K562 (cell line): Measurements from ENCODE around the gene KCNJ9. TPM values are rescaled to one million over a fixed set of nuclear protein-coding genes. Genes with fewer than 3 reads are reported as not detected.

Experiments
- ATAC-seq: fragments of 200-7000 bp; cut with Tn5 transposase; 3 replicates; pipeline ENCODE4 v1.9.1; 2020; ENCODE audit warnings: moderate library complexity
- BruUV-seq: library from RNA; stranded (reverse); fragments of 400-500 nt; replicated peaks from 2 replicates; lab custom pipeline; 2021; lab: Mats Ljungman, UMichigan
- CTCF ChIA-PET: fragments of 300-600 bp; formaldehyde crosslinking; extraction: SDS; loops from one replicate; lab custom pipeline; 2021; ENCODE audit warnings: low intra/inter-chr PET ratio; lab: Yijun Ruan, JAX
- POLR2A ChIA-PET: fragments of 300-600, 350-650 bp; sonication (Branson Sonifier 250); formaldehyde crosslinking; extraction: SDS; loops from one replicate; lab custom pipeline; 2021; ENCODE audit warnings: antibody characterized with exemption, inconsistent platforms; lab: Yijun Ruan, JAX
- DNase-seq, 4 experiments: peaks; one replicate each; pipeline versions ENCODE4 v3.0.0 to v3.0.0-alpha.2; 2011 to 2018; ENCODE audit warnings: low spot score in 3 of 4, mixed read lengths in 3 of 4; ENCODE audit errors: extremely low read depth in 1 of 4
- FAIRE-seq: peaks from 2 replicates; lab custom pipeline; 2011; peaks lifted over from hg19 to GRCh38; lab: Jason Lieb, UNC
- H2AFZ ChIP-seq: 2 replicates; pipeline ENCODE4 v1.6.0; 2011; ENCODE audit warnings: low read depth, low read length, control low read depth, inconsistent platforms
- H3K27ac ChIP-seq: fragments of 200-600 bp; 3 replicates; pipeline ENCODE4 v1.8.0; 2011; ENCODE audit warnings: low read depth, mild to moderate bottlenecking, control low read depth, inconsistent platforms, low read length, moderate library complexity, mixed read lengths; ENCODE audit errors: extremely low read depth
- H3K27me3 ChIP-seq, 2 experiments: fragments of 300-600 bp in 1 of 2; 2 replicates in 1 of 2; 3 replicates in 1 of 2; pipeline versions ENCODE4 v1.6.0 to v1.8.0; 2011; ENCODE audit warnings: inconsistent platforms in 2 of 2, low read length in 2 of 2, mild to moderate bottlenecking in 1 of 2, mixed read lengths in 1 of 2, moderate library complexity in 1 of 2; ENCODE audit not compliant: control insufficient read depth in 2 of 2, insufficient read depth in 2 of 2
- H3K36me3 ChIP-seq: fragments of 300-600 bp; 3 replicates; pipeline ENCODE4 v1.8.0; 2011; ENCODE audit warnings: mild to moderate bottlenecking, low read length, inconsistent platforms; ENCODE audit not compliant: control insufficient read depth, insufficient read depth
- H3K4me1 ChIP-seq, 2 experiments: fragments of 200-600 bp in 1 of 2; replicated peaks in 1 of 2; 2 replicates in 1 of 2; 3 replicates in 1 of 2; pipeline versions ENCODE4 v1.5.1 to v1.8.0; 2011; ENCODE audit warnings: inconsistent platforms in 2 of 2, low read length in 2 of 2, mild to moderate bottlenecking in 1 of 2, mixed read lengths in 1 of 2, moderate library complexity in 1 of 2; ENCODE audit not compliant: control insufficient read depth in 2 of 2, insufficient read depth in 2 of 2
- H3K4me2 ChIP-seq: 2 replicates; pipeline ENCODE4 v1.6.1; 2011; ENCODE audit warnings: low read length, control low read depth, inconsistent platforms, mixed read lengths; ENCODE audit not compliant: insufficient read depth
- H3K4me3 ChIP-seq: fragments of 200-600 bp; sonication (generic), shearing (Covaris generic); 2 replicates; pipeline ENCODE4 v1.5.1; 2016; ENCODE audit warnings: control low read depth, inconsistent platforms
- H3K79me2 ChIP-seq: fragments of 200-600 bp; 3 replicates; pipeline ENCODE4 v1.8.0; 2011; ENCODE audit warnings: low read length, inconsistent platforms; ENCODE audit not compliant: control insufficient read depth, insufficient read depth
- H3K9ac ChIP-seq, 2 experiments: 2 replicates each; pipeline versions ENCODE4 v1.6.0 to v1.6.1; 2011; ENCODE audit warnings: low read depth in 2 of 2, low read length in 2 of 2, control low read depth in 1 of 2, inconsistent platforms in 1 of 2, mild to moderate bottlenecking in 1 of 2, mixed read lengths in 1 of 2; ENCODE audit not compliant: insufficient read depth in 1 of 2
- H3K9me1 ChIP-seq: one replicate; pipeline ENCODE4 v1.6.0; 2011; ENCODE audit warnings: inconsistent platforms, mild to moderate bottlenecking, low read length, moderate library complexity; ENCODE audit not compliant: control insufficient read depth, insufficient read depth
- H3K9me3 ChIP-seq: replicated peaks from 2 replicates; pipeline ENCODE4 v1.5.1; 2011; ENCODE audit warnings: low read depth, low read length, inconsistent platforms; ENCODE audit not compliant: control insufficient read depth, insufficient read depth
- H4K20me1 ChIP-seq: replicated peaks from 2 replicates; pipeline ENCODE4 v1.6.1; 2011; ENCODE audit warnings: low read length, inconsistent platforms, mixed read lengths; ENCODE audit not compliant: control insufficient read depth, insufficient read depth
- CAMTA2 ChIP-seq: fragments of 250-450 bp; sonication (Bioruptor Pico); conservative IDR thresholded peaks from 2 replicates; pipeline ENCODE4 v1.5.1; 2022
- GATAD2A ChIP-seq: fragments of 450-650 bp; IDR thresholded peaks from 2 replicates; pipeline ENCODE4 v1.6.1; 2017
- IRF2 ChIP-seq: sonication (generic); formaldehyde crosslinking; IDR thresholded peaks from 2 replicates; pipeline ENCODE4 v1.8.1; 2022; ENCODE audit warnings: mild to moderate bottlenecking, missing genetic modification reagents
- OTX1 ChIP-seq: fragments of 450-650 bp; formaldehyde crosslinking; IDR thresholded peaks from 2 replicates; pipeline ENCODE4 v1.4.0; 2022; ENCODE audit warnings: mild to moderate bottlenecking
- SRSF1 ChIP-seq: fragments of 200-400 bp; formaldehyde crosslinking; IDR thresholded peaks from 2 replicates; pipeline ENCODE4 v1.6.1; 2017; ENCODE audit warnings: mild to moderate bottlenecking, low read depth, low read length, moderate library complexity
- ZNF24 ChIP-seq: fragments of 450-650 bp; IDR thresholded peaks from 2 replicates; pipeline ENCODE4 v1.6.1; 2016
- ZNF347 ChIP-seq: fragments of 450-650 bp; formaldehyde crosslinking; IDR thresholded peaks from 2 replicates; pipeline ENCODE4 v1.4.0; 2020; ENCODE audit warnings: low read depth, mild to moderate bottlenecking, moderate library complexity
- in situ Hi-C: fragments of 300-500 bp; cut with MboI; formaldehyde crosslinking; loops from 4 replicates; pipeline ENCODE4 v1.15.0; 2018; ENCODE audit warnings: inconsistent platforms, mixed read lengths
- intact Hi-C: fragments of 100-400 bp; cut with micrococcal nuclease; formaldehyde crosslinking; loops from 2 replicates; pipeline ENCODE4 v1.14.2; 2022
- polyA plus RNA-seq, 8 experiments: library from polyadenylated mRNA; depleted of rRNA in 4 of 8; stranded (reverse) in 5 of 8; unstranded in 3 of 8; fragments of >200 nt; fragmentation: Nextera tagmentation in 2 of 8; fragmentation: Illumina TruSeq in 1 of 8; extraction: Ambion mirVana in 2 of 8; extraction: Trizol in 1 of 8; gene quantifications; 2 replicates each; pipeline versions ENCODE4 v1.2.1 to v1.2.3, GENCODE V29; 2011 to 2014; ENCODE audit warnings: inconsistent platforms in 1 of 8, missing spikeins in 1 of 8
- total RNA-seq, 7 experiments: library from RNA; depleted of rRNA in 6 of 7; stranded (reverse); fragments of >200 nt in 6 of 7; fragmentation: Illumina TruSeq in 2 of 7; extraction: Trizol in 2 of 7; gene quantifications; 2 replicates each; pipeline versions ENCODE4 v1.2.1 to v1.2.3, GENCODE V29; 2011 to 2021; ENCODE audit warnings: low replicate concordance in 1 of 7
- TF ChIP-seq, protein P1 (sequence below): fragments of 450-650 bp; IDR thresholded peaks from 2 replicates; pipeline ENCODE4 v1.7.1; 2018; ENCODE audit warnings: mild to moderate bottlenecking, low read depth; ENCODE audit not compliant: partially characterized antibody
- TF ChIP-seq, protein P2 (sequence below): IDR thresholded peaks from 2 replicates; pipeline ENCODE4 v1.6.1; 2016; ENCODE audit warnings: missing genetic modification characterization, missing compliant biosample characterization

KCNJ9 gene
- total and polyA plus RNA-seq, 9 of the 15 experiments (the other 6 are each of a cell fraction or from before 2014, with no cell fraction given) = not detected

DNA sequence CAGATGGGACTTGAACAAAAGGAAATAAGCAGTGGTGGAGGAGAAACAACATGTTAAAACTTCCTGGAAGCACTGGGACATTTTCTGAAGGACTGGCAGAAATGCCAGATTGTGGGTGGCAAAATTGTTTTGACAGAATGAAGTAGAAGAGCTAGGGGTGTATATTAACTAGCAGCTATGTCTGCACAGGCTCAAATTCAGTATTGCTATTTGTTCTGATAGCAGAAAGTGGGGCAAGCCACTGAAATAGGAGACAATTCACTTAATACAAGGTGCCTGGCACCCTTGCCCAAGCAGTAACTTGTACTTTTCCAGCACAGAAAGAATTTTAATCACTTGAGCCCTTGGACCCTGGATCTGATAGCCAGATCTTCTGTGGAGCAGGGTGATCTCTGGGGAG, 37.8 kb upstream of the KCNJ9 start:
- H3K9me1 ChIP-seq = no peaks in the 10 kb centered on the region
- H3K36me3 ChIP-seq = no peaks in the 10 kb centered on the region
- in situ Hi-C loops (no loop called here), intact Hi-C loops (no loop called here)
- no peak overlapping the region for H3K4me2 ChIP-seq
- no peak overlapping the region for H2AFZ ChIP-seq
- peaks cover 10% of the 10 kb centered on the region; the same call in 1 of the 2 replicates for H4K20me1 ChIP-seq
- FAIRE-seq (no peak), ATAC-seq (no peak), DNase-seq (no peak)
- no peaks in the 10 kb centered on the region for H3K9me3 ChIP-seq
- ChIA-PET CTCF (no interaction called here), POLR2A (interaction anchor here (4.5 kb wide), 1 partner anchor 12 kb away, joined by 22 read pairs; the partner anchor contains the start of gene PIGM)
- H3K4me1 ChIP-seq = peaks cover 11 to 20% of the 10 kb centered on the region in 2 experiments; a peak in 4 of 5 replicates
- H3K4me3 ChIP-seq = no peak overlapping the region
- no peak overlapping the region for H3K9ac ChIP-seq
- H3K27ac ChIP-seq = no peak overlapping the region
- H3K79me2 ChIP-seq = no peaks in the 10 kb centered on the region
- H3K27me3 ChIP-seq = peaks cover 19 to 20% of the 10 kb centered on the region in 2 experiments
- BruUV-seq = no TSS peak
- TF ChIP-seq, protein P1, sequence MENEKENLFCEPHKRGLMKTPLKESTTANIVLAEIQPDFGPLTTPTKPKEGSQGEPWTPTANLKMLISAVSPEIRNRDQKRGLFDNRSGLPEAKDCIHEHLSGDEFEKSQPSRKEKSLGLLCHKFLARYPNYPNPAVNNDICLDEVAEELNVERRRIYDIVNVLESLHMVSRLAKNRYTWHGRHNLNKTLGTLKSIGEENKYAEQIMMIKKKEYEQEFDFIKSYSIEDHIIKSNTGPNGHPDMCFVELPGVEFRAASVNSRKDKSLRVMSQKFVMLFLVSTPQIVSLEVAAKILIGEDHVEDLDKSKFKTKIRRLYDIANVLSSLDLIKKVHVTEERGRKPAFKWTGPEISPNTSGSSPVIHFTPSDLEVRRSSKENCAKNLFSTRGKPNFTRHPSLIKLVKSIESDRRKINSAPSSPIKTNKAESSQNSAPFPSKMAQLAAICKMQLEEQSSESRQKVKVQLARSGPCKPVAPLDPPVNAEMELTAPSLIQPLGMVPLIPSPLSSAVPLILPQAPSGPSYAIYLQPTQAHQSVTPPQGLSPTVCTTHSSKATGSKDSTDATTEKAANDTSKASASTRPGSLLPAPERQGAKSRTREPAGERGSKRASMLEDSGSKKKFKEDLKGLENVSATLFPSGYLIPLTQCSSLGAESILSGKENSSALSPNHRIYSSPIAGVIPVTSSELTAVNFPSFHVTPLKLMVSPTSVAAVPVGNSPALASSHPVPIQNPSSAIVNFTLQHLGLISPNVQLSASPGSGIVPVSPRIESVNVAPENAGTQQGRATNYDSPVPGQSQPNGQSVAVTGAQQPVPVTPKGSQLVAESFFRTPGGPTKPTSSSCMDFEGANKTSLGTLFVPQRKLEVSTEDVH = no peak
- no peak for TF ChIP-seq CAMTA2 (CRISPR knock-in tag)
- TF ChIP-seq ZNF347 (CRISPR knock-in tag) = no peak
- TF ChIP-seq, protein P2, sequence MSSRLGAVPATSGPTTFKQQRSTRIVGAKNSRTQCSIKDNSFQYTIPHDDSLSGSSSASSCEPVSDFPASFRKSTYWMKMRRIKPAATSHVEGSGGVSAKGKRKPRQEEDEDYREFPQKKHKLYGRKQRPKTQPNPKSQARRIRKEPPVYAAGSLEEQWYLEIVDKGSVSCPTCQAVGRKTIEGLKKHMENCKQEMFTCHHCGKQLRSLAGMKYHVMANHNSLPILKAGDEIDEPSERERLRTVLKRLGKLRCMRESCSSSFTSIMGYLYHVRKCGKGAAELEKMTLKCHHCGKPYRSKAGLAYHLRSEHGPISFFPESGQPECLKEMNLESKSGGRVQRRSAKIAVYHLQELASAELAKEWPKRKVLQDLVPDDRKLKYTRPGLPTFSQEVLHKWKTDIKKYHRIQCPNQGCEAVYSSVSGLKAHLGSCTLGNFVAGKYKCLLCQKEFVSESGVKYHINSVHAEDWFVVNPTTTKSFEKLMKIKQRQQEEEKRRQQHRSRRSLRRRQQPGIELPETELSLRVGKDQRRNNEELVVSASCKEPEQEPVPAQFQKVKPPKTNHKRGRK (tag) = no peak
- TF ChIP-seq SRSF1 = no peak
- no peak for TF ChIP-seq GATAD2A
- no peak for TF ChIP-seq OTX1
- no peak for TF ChIP-seq IRF2 (CRISPR knock-in tag)
- TF ChIP-seq ZNF24 = no peak
